Nucleus accumbens (tissue), 56 donors: ENCODE measurements around the gene CLSTN2.
A peak's percentile ranks its signal among the peaks of the same experiment; 100 is the strongest.

Experiments used
- DNase-seq, 56 donors: peaks; one replicate each; lab custom pipeline; 2025; lab: John Stamatoyannopoulos, UW

CLSTN2 gene

DNA sequence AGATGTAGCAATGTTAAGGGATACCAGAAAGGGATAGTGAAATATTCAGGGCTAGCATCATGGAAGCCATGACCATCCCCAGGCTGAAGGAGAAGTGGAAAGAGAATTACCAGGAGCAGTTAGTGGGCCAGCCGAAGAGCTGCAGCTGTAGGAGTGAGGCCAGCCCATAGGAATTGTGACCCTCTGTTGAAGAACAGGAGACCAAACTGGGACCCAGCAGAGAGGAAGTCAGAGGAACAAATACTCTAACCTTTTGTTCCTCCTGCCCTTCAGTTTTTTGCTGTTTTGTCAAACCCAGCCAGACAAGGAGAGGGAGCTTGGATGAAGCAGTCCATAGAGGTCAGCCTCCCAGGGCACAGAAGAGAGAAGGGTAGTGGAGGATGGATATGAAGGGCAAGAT lies 115.4 kb downstream of the CLSTN2 start:
- no peak for DNase-seq

DNA sequence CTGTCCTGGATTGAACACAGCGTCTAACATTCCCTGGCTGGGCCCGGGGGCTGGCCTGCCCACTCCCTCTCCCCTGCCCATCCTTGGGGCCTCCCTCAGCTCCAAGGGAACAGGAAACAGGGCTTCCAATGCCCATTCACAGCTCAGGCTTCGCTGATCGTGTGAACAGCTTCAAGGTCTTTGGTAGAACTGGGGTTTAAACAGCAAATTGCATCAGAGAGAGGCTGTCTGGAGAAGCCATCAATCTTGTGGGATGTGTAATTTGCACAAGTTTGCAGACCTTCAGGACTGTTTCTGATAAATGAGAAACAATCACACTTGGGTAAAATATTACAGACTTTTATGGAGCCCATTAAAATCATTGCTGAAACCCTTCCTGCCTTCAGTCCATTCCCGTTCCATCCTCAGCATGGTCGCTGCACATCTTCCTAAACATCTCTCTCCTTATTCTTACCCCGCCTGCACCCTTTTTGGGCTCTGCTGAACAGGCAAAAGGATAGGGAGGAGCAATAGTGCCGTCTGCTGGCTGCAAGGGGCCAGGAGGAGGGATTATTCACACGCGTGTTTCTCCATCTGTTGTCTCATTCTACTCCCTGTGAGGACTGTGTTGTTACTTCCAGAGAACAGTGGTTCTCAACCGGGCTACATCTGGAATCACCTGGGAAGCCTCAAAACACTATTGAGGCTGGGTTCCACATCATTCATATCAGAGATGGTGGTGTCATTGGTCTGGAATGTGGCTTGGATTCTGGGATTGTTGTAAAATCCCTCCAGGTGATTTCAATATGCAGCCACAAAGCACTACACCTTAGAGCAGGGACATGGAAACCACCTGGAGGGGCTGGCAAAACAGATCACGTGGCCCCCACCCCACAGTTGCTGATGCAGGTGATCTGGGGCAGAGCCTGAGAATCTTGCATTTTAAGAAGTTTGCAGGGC lies 116.3 kb downstream of the CLSTN2 start:
- DNase-seq, result peak in 31 of 56 donors; percentile 2 to 63 (median 12)

- no peak for DNase-seq
Observed at GRCh38 chr3:140052771-140053702, 118.1 kb downstream of the CLSTN2 start.

DNA sequence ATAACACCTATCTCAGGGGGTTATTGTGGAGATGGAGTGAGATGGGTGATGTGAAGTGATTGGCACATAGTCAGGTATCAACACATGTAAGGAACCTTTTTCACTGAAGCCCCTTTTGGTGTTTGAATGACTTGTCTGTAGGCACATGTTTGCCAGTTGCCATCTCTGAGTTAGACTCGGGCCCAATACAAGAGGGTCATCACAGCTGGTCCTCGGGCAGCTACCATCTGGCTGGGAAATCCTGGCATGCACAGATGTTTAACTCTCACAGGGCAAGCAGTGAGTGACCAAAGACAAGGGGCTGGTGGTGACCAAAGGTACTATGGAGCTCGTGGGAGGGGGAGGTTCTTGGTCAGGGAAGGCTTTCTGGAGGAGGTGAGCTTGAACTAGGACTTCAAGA lies 118.8 kb downstream of the CLSTN2 start:
- no peak for DNase-seq

- no peak for DNase-seq
Observed at GRCh38 chr3:140055092-140055791, 120.3 kb downstream of the CLSTN2 start.

GRCh38 chr3:140056047-140056446 lies 121.1 kb downstream of the CLSTN2 start:
- DNase-seq, result no peak

- no peak for DNase-seq
Observed at GRCh38 chr3:140061211-140061610, 126.2 kb downstream of the CLSTN2 start.

DNA sequence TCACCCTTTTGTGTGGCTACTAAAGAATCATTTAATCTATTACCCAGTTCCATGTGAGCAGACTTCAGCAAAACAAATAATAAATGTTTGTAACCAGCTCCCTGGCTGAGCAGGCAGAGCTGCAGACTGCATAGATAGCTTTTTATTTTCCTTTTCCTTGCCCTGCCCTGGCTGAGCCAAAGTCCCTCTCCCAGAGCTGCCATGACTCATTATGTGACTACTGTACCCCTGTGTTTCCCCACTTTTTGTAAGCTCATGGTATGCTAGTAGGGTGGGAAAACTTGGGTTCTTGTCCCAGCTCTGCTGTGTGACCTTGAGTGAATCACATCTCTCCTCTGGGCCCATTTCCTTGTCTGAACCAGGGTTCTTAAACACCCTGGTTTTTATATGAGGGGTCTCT lies 127.5 kb downstream of the CLSTN2 start:
- no peak for DNase-seq

DNA sequence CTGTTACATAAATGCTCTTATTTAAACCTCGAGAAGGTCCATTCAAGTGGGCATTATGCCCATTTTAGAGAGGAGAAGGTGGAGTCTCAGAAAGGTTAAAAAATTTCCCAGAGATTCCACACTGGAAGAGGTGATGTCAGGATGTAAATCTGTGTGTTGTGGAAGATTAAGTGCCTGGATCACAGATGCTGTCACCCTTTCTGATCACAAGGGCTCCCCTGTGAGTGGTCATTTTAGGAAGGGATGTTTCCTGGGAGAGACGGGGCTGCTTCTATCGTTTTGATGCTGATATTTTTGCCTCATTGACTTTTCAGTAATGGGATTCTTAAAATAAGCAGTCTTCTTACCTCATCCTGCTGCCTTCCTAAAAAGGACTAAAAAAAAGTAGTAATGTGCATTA lies 132.5 kb downstream of the CLSTN2 start:
- DNase-seq, result no peak

GRCh38 chr3:140068494-140069017 lies 133.6 kb downstream of the CLSTN2 start:
- DNase-seq, result no peak

- DNase-seq, result peak in 2 of 56 donors; percentile 3 to 7
Observed at GRCh38 chr3:140073278-140074045, 138.5 kb downstream of the CLSTN2 start.

- no peak for DNase-seq
Observed at GRCh38 chr3:140076552-140076951, 141.6 kb downstream of the CLSTN2 start.

- no peak for DNase-seq
Observed at GRCh38 chr3:140077406-140077805, 142.4 kb downstream of the CLSTN2 start.

DNA sequence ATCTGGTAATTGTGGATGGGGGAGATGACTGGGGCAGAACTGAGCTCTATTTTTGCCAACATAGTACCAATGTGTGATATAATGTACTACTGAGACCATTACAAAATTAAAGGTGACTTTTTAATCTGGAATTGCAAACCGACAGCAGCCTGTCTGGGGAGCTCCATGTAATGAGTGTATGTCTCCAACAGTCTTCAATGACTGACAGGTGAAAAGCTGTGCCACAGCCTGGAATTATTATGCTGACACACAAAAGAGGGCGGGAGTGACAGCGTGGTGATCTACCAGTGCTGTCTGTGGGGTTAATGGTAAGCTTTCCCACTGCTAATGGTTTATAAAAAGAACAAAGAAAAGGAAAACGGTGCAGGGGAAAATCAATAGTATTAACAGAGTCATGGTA lies 143.4 kb downstream of the CLSTN2 start:
- no peak for DNase-seq

- DNase-seq, result no peak
Observed at GRCh38 chr3:140078940-140079339, 144.0 kb downstream of the CLSTN2 start.

DNA sequence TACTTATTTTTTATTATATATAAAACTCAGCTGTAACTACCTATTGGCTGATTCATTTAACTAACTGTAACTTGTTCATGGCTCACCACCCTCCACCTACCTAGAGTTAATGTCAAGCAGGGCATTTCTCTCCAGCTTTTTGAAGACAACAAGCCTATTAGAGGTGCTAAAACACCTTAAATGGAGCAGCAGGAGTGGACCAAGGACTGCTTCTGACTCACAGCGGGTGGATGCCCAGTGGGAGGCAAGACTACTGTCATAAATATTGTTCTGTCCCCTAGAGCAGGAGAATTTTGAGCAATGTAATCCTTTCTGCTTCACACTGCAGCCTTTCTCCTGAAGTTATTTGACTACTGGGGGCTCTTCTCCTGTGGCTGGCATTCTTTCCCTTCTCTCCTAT lies 146.9 kb downstream of the CLSTN2 start:
- no peak for DNase-seq

DNA sequence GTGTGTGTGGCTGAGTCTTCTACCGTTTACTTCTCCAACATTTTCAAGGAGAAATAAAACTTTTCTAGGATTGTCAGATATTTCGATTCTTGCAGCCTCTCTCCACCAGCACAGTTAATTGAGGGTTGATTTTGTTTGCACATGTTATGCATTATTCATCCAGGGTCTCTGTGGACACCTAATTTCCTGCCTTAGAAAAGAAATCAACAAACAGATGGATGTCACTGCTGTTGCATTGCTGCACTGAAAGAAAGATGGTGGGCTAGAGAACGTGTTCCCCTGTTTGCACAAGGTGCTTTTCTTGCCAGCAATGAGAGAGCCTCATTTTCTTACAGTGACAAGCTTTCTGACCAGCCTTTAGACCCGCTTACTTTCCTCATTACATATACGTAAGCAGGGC lies 150.0 kb downstream of the CLSTN2 start:
- DNase-seq, result no peak

GRCh38 chr3:140086642-140087041 lies 151.7 kb downstream of the CLSTN2 start:
- DNase-seq, result no peak

GRCh38 chr3:140088058-140088457 lies 153.1 kb downstream of the CLSTN2 start:
- no peak for DNase-seq

DNA sequence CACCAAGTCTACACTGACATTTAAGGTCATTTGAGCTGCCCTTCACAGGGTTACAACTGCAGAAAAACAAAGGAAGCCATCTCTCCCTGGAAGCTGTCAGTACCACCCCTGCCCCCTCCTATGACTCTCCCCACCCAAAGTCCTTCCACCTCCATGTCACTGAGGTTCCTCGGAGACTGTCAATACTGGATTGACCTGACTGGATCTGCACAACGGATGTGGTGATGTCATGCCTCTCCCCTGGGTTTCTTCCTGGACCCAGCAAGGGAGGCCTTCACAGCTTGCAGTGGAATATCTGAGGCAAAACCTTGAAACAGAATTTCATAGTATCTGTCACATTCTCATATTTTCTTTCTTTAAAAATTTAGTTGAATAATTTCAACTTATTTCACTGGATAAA lies 153.5 kb downstream of the CLSTN2 start:
- DNase-seq, result no peak
